SK-N-SH treated with all-trans-retinoic acid at 6 μM for 48 hours (cell line): Measurements from ENCODE around the gene APOL3.

Experiments
- ATAC-seq: fragments of 200-7000 bp; cut with Tn5 transposase; 3 replicates; pipeline ENCODE4 v1.9.1; 2020; ENCODE audit warnings: mild to moderate bottlenecking, moderate library complexity
- ARNTL ChIP-seq: fragments of 450-650 bp; formaldehyde crosslinking; IDR thresholded peaks from 2 replicates; pipeline ENCODE4 v1.5.0; 2020; ENCODE audit warnings: low read depth, mild to moderate bottlenecking, moderate library complexity, borderline replicate concordance
- BACH2 ChIP-seq: fragments of 250-450 bp; sonication (Bioruptor Pico); IDR thresholded peaks from 2 replicates; pipeline ENCODE4 v1.9.0; 2021; ENCODE audit warnings: mild to moderate bottlenecking, borderline replicate concordance
- CSDC2 ChIP-seq: fragments of 250-450 bp; sonication (Bioruptor Pico); IDR thresholded peaks from 2 replicates; pipeline ENCODE4 v1.5.0; 2020; ENCODE audit warnings: mild to moderate bottlenecking, moderate library complexity
- ESRRG ChIP-seq: fragments of 250-450 bp; sonication (Bioruptor Pico); IDR thresholded peaks from 2 replicates; pipeline ENCODE4 v1.6.1; 2021; ENCODE audit warnings: mild to moderate bottlenecking
- GLIS3 ChIP-seq: fragments of 250-450 bp; sonication (Bioruptor Pico); IDR thresholded peaks from 2 replicates; pipeline ENCODE4 v1.5.0; 2020; ENCODE audit warnings: mild to moderate bottlenecking, moderate library complexity
- ISL1 ChIP-seq: fragments of 250-450 bp; sonication (Bioruptor Pico); IDR thresholded peaks from 2 replicates; pipeline ENCODE4 v2.1.2; 2022; ENCODE audit warnings: mild to moderate bottlenecking, moderate library complexity
- OSR1 ChIP-seq: fragments of 250-450 bp; sonication (Bioruptor Pico); IDR thresholded peaks from 2 replicates; pipeline ENCODE4 v1.8.0; 2022; ENCODE audit warnings: moderate library complexity, mild to moderate bottlenecking, inconsistent platforms
- PPARA ChIP-seq: fragments of 250-450 bp; sonication (Bioruptor Pico); IDR thresholded peaks from 2 replicates; pipeline ENCODE4 v1.5.0; 2020; ENCODE audit warnings: mild to moderate bottlenecking, borderline replicate concordance
- RARB ChIP-seq: fragments of 250-450 bp; sonication (Bioruptor Pico); IDR thresholded peaks from 2 replicates; pipeline ENCODE4 v1.8.0; 2021; ENCODE audit warnings: mild to moderate bottlenecking, moderate library complexity
- TCF4 ChIP-seq: fragments of 250-450 bp; sonication (Bioruptor Pico); IDR thresholded peaks from 2 replicates; pipeline ENCODE4 v1.8.0; 2021; ENCODE audit warnings: mild to moderate bottlenecking, moderate library complexity, borderline replicate concordance
- TOX ChIP-seq: fragments of 250-450 bp; sonication (Bioruptor Pico); IDR thresholded peaks from 2 replicates; pipeline ENCODE4 v1.8.0; 2021; ENCODE audit warnings: mild to moderate bottlenecking, moderate library complexity, borderline replicate concordance
- ZC3H10 ChIP-seq: fragments of 250-450 bp; sonication (Bioruptor Pico); IDR thresholded peaks from 2 replicates; pipeline ENCODE4 v1.5.1; 2021; ENCODE audit warnings: mild to moderate bottlenecking, moderate library complexity
- ZFP3 ChIP-seq: fragments of 250-450 bp; sonication (Bioruptor Pico); IDR thresholded peaks from 2 replicates; pipeline ENCODE4 v1.5.0; 2020; ENCODE audit warnings: mild to moderate bottlenecking, moderate library complexity
- ZNF565 ChIP-seq: fragments of 450-650 bp; formaldehyde crosslinking; conservative IDR thresholded peaks from 2 replicates; pipeline ENCODE4 v1.5.0; 2020; ENCODE audit warnings: low read depth, mild to moderate bottlenecking, moderate library complexity
- ZNF70 ChIP-seq: fragments of 450-650 bp; formaldehyde crosslinking; IDR thresholded peaks from 2 replicates; pipeline ENCODE4 v1.5.0; 2020; ENCODE audit warnings: mild to moderate bottlenecking, moderate library complexity
- ZNF8 ChIP-seq: fragments of 450-650 bp; formaldehyde crosslinking; IDR thresholded peaks from 2 replicates; pipeline ENCODE4 v1.5.0; 2020; ENCODE audit warnings: mild to moderate bottlenecking, moderate library complexity
- TF ChIP-seq, protein P1 (sequence below): fragments of 250-450 bp; sonication (Bioruptor Pico); IDR thresholded peaks from 2 replicates; pipeline ENCODE4 v1.8.0; 2021; ENCODE audit warnings: low read depth, mild to moderate bottlenecking, moderate library complexity, borderline replicate concordance
- TF ChIP-seq, protein P2 (sequence below): fragments of 250-450 bp; sonication (Bioruptor Pico); IDR thresholded peaks from 2 replicates; pipeline ENCODE4 v1.5.1; 2021; ENCODE audit warnings: mild to moderate bottlenecking, moderate library complexity
- TF ChIP-seq, protein P3 (sequence below): fragments of 250-450 bp; sonication (Bioruptor Pico); IDR thresholded peaks from 2 replicates; pipeline ENCODE4 v1.8.0; 2020; ENCODE audit warnings: mild to moderate bottlenecking, moderate library complexity, borderline replicate concordance
- TF ChIP-seq, protein P4 (sequence below): fragments of 250-450 bp; sonication (Bioruptor Pico); IDR thresholded peaks from 2 replicates; pipeline ENCODE4 v1.5.1; 2020; ENCODE audit warnings: low read depth, mild to moderate bottlenecking, moderate library complexity
- TF ChIP-seq, protein P5 (sequence below): fragments of 250-450 bp; sonication (Bioruptor Pico); IDR thresholded peaks from 2 replicates; pipeline ENCODE4 v1.5.0; 2020; ENCODE audit warnings: mild to moderate bottlenecking, moderate library complexity

The APOL3 gene

DNA sequence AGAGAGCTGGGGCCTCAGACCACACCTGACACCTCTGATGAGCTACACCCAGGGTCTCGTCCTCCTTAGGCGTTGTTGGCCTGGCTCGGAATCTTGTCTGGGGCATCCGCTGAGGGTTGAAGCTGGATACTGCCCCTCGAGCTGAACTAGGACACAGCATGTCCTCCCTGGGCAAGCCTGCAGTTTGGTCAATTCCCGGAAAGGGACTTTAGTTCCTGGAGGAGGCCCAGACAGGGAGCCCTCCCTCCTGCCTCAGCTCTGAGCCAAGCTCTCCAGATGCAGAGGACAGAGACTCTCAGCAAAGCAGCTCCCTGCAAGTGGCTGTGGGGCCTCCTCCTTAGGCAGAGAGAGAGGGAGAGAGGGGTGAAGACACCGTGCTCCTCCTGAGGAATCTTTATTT, 4.9 kb downstream of the APOL3 start:
- TF ChIP-seq BACH2 (CRISPR knock-in tag) = no peak
- TF ChIP-seq ZNF8 (CRISPR knock-in tag) = no peak
- TF ChIP-seq GLIS3 (CRISPR knock-in tag) = no peak
- TF ChIP-seq RARB = no peak
- no peak for TF ChIP-seq CSDC2
- no peak for TF ChIP-seq ESRRG
- no peak for TF ChIP-seq ZC3H10 (CRISPR knock-in tag)
- TF ChIP-seq ARNTL (CRISPR knock-in tag) = no peak
- no peak for TF ChIP-seq OSR1
- TF ChIP-seq, protein P1, sequence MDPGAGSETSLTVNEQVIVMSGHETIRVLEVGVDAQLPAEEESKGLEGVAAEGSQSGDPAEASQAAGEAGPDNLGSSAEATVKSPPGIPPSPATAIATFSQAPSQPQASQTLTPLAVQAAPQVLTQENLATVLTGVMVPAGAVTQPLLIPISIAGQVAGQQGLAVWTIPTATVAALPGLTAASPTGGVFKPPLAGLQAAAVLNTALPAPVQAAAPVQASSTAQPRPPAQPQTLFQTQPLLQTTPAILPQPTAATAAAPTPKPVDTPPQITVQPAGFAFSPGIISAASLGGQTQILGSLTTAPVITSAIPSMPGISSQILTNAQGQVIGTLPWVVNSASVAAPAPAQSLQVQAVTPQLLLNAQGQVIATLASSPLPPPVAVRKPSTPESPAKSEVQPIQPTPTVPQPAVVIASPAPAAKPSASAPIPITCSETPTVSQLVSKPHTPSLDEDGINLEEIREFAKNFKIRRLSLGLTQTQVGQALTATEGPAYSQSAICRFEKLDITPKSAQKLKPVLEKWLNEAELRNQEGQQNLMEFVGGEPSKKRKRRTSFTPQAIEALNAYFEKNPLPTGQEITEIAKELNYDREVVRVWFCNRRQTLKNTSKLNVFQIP (CRISPR knock-in tag) = no peak
- TF ChIP-seq, protein P2, sequence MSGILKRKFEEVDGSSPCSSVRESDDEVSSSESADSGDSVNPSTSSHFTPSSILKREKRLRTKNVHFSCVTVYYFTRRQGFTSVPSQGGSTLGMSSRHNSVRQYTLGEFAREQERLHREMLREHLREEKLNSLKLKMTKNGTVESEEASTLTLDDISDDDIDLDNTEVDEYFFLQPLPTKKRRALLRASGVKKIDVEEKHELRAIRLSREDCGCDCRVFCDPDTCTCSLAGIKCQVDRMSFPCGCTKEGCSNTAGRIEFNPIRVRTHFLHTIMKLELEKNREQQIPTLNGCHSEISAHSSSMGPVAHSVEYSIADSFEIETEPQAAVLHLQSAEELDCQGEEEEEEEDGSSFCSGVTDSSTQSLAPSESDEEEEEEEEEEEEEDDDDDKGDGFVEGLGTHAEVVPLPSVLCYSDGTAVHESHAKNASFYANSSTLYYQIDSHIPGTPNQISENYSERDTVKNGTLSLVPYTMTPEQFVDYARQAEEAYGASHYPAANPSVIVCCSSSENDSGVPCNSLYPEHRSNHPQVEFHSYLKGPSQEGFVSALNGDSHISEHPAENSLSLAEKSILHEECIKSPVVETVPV (CRISPR knock-in tag) = no peak
- no peak for TF ChIP-seq ZNF70 (CRISPR knock-in tag)
- TF ChIP-seq ZNF565 (CRISPR knock-in tag) = no peak
- TF ChIP-seq TCF4 (CRISPR knock-in tag) = no peak
- TF ChIP-seq, protein P3, sequence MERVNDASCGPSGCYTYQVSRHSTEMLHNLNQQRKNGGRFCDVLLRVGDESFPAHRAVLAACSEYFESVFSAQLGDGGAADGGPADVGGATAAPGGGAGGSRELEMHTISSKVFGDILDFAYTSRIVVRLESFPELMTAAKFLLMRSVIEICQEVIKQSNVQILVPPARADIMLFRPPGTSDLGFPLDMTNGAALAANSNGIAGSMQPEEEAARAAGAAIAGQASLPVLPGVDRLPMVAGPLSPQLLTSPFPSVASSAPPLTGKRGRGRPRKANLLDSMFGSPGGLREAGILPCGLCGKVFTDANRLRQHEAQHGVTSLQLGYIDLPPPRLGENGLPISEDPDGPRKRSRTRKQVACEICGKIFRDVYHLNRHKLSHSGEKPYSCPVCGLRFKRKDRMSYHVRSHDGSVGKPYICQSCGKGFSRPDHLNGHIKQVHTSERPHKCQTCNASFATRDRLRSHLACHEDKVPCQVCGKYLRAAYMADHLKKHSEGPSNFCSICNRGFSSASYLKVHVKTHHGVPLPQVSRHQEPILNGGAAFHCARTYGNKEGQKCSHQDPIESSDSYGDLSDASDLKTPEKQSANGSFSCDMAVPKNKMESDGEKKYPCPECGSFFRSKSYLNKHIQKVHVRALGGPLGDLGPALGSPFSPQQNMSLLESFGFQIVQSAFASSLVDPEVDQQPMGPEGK = no peak
- TF ChIP-seq PPARA (CRISPR knock-in tag) = no peak
- TF ChIP-seq, protein P4, sequence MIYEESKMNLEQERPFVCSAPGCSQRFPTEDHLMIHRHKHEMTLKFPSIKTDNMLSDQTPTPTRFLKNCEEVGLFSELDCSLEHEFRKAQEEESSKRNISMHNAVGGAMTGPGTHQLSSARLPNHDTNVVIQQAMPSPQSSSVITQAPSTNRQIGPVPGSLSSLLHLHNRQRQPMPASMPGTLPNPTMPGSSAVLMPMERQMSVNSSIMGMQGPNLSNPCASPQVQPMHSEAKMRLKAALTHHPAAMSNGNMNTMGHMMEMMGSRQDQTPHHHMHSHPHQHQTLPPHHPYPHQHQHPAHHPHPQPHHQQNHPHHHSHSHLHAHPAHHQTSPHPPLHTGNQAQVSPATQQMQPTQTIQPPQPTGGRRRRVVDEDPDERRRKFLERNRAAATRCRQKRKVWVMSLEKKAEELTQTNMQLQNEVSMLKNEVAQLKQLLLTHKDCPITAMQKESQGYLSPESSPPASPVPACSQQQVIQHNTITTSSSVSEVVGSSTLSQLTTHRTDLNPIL (CRISPR knock-in tag) = no peak
- no peak for TF ChIP-seq ZFP3
- TF ChIP-seq TOX (CRISPR knock-in tag) = no peak
- ATAC-seq = no peak

DNA sequence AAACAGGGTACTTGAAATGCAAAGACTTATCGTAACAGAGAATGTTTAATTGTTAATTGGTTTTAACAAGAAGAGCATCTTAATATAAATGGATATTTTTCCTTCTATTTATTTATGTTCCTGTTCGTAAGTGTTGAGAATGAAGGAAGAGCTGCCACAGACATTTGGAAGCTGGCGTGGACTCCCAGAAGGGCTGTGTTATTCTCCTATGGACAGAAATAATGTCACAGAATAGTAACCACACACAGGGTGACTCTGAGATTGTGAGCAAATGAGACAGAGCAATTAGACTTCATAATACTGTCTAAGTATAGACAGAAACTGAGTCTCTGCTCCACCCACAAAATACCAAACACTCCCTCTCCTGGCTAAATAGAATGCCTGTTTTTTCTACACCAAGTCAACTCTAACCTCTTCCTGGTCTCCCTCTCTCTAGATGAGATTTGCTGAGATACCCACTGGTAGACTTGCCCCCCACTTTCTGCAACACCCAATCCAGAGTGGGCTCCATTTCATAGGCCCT, 6.1 kb downstream of the APOL3 start:
- no peak for TF ChIP-seq ISL1 (CRISPR knock-in tag)
- no peak for TF ChIP-seq BACH2 (CRISPR knock-in tag)
- TF ChIP-seq ZNF565 (CRISPR knock-in tag) = no peak
- TF ChIP-seq, protein P5, sequence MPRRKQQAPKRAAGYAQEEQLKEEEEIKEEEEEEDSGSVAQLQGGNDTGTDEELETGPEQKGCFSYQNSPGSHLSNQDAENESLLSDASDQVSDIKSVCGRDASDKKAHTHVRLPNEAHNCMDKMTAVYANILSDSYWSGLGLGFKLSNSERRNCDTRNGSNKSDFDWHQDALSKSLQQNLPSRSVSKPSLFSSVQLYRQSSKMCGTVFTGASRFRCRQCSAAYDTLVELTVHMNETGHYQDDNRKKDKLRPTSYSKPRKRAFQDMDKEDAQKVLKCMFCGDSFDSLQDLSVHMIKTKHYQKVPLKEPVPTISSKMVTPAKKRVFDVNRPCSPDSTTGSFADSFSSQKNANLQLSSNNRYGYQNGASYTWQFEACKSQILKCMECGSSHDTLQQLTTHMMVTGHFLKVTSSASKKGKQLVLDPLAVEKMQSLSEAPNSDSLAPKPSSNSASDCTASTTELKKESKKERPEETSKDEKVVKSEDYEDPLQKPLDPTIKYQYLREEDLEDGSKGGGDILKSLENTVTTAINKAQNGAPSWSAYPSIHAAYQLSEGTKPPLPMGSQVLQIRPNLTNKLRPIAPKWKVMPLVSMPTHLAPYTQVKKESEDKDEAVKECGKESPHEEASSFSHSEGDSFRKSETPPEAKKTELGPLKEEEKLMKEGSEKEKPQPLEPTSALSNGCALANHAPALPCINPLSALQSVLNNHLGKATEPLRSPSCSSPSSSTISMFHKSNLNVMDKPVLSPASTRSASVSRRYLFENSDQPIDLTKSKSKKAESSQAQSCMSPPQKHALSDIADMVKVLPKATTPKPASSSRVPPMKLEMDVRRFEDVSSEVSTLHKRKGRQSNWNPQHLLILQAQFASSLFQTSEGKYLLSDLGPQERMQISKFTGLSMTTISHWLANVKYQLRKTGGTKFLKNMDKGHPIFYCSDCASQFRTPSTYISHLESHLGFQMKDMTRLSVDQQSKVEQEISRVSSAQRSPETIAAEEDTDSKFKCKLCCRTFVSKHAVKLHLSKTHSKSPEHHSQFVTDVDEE (CRISPR knock-in tag) = no peak
- TF ChIP-seq ZC3H10 (CRISPR knock-in tag) = no peak
- TF ChIP-seq ZNF70 (CRISPR knock-in tag) = no peak
- TF ChIP-seq, protein P2 (CRISPR knock-in tag) = no peak
- no peak for TF ChIP-seq TOX (CRISPR knock-in tag)

More for the DNA sequence above, 6.1 kb downstream of the APOL3 start:
- ATAC-seq = no peak
